HL-60 (cell line): ENCODE measurements around the gene CLEC6A.
A peak's percentile ranks its signal among the peaks of the same experiment; 100 is the strongest.
"Not testable (repeated sequence)": the region's sequence is repeated elsewhere in the genome, so short reads cannot be mapped to it uniquely, and the experiment has no call there.

ENCODE experiments used
- DNase-seq, 2 experiments: peaks; one replicate each; pipeline ENCODE4 v3.0.0-alpha.2; 2010 to 2020; ENCODE audit warnings: low read depth in 1 of 2, low spot score in 1 of 2
- H3K27ac ChIP-seq: fragments of 250-450 bp; sonication (Bioruptor Pico); replicated peaks from 2 replicates; pipeline ENCODE4 v1.5.1; 2020; ENCODE audit warnings: mild to moderate bottlenecking, moderate library complexity
- H3K27me3 ChIP-seq: fragments of 250-450 bp; sonication (Bioruptor Pico); 2 replicates; pipeline ENCODE4 v1.5.1; 2021; ENCODE audit warnings: mild to moderate bottlenecking, moderate library complexity; ENCODE audit not compliant: insufficient read depth, poor library complexity, severe bottlenecking
- H3K4me3 ChIP-seq: replicated peaks from 2 replicates; pipeline ENCODE4 v1.5.1; 2011; ENCODE audit warnings: mild to moderate bottlenecking, control low read depth, low read length; ENCODE audit not compliant: insufficient read depth
- CTCF ChIP-seq: IDR thresholded peaks from one replicate; pipeline ENCODE4 v1.5.1; 2011; ENCODE audit warnings: low read length, control low read depth, inconsistent platforms; ENCODE audit not compliant: insufficient read depth
- GABPA ChIP-seq: IDR thresholded peaks from 2 replicates; pipeline ENCODE4 v1.6.1; 2012; ENCODE audit warnings: low read depth
- POLR2AphosphoS5 ChIP-seq: IDR thresholded peaks from 2 replicates; pipeline ENCODE4 v1.6.1; 2012; ENCODE audit warnings: low read depth
- REST ChIP-seq: IDR thresholded peaks from 2 replicates; pipeline ENCODE4 v1.6.1; 2012; ENCODE audit warnings: low read depth; ENCODE audit not compliant: insufficient replicate concordance
- SPI1 ChIP-seq: IDR thresholded peaks from 2 replicates; pipeline ENCODE4 v1.6.1; 2012; ENCODE audit warnings: low read depth, mild to moderate bottlenecking, borderline replicate concordance
- long read RNA-seq: library from polyadenylated mRNA; unstranded; transcript quantifications from one replicate; pipeline ENCODE4 v2.0.0, GENCODE V29; 2020

CLEC6A gene
- long read RNA-seq, result 0 reads

GRCh38 chr12:8455727-8456360 is at the start of gene CLEC6A:
CLEC6A (plus strand) TSS chr12:8455962; CDS start chr12:8456112, 150 bp downstream.
- TF ChIP-seq SPI1 (peak; percentile 36; the same call in 1 of the 2 replicates), REST (no peak), POLR2AphosphoS5 (no peak)
- H3K27ac ChIP-seq, result 0 out of 2 replicates have a peak within 1 kb of the TSS, but pooled peaks have one; percentile 31
- no peaks in the 10 kb centered on the region for H3K27me3 ChIP-seq
- no peak for DNase-seq
- H3K4me3 ChIP-seq, result no peak within 1 kb of the TSS

GRCh38 chr12:8419576-8419975 is 36.2 kb upstream of the CLEC6A start:
- H3K4me3 ChIP-seq, H3K27me3 ChIP-seq, H3K27ac ChIP-seq, DNase-seq: not testable (repeated sequence)

- no peak overlapping the region for H3K27ac ChIP-seq
- no peaks in the 10 kb centered on the region for H3K27me3 ChIP-seq
- TF ChIP-seq CTCF, result no peak
- no peak for TF ChIP-seq REST
- no peak for TF ChIP-seq POLR2AphosphoS5
- no peak for TF ChIP-seq GABPA
- TF ChIP-seq SPI1, result no peak
- H3K4me3 ChIP-seq, result no peak overlapping the region
- no peak for DNase-seq
Observed at GRCh38 chr12:8420506-8420905, 35.3 kb upstream of the CLEC6A start.

- not testable (repeated sequence) for H3K27me3 ChIP-seq, DNase-seq, H3K4me3 ChIP-seq, H3K27ac ChIP-seq
Observed at GRCh38 chr12:8444536-8445278, 11.1 kb upstream of the CLEC6A start.

- DNase-seq, result no peak
- no peaks in the 10 kb centered on the region for H3K27me3 ChIP-seq
- TF ChIP-seq REST, result no peak
- no peak for TF ChIP-seq POLR2AphosphoS5
- TF ChIP-seq SPI1, result no peak
- no peak for TF ChIP-seq GABPA
- no peak for TF ChIP-seq CTCF
- no peak overlapping the region for H3K27ac ChIP-seq
- H3K4me3 ChIP-seq, result no peak overlapping the region
Observed at GRCh38 chr12:8445731-8446130, 10.0 kb upstream of the CLEC6A start.
